Endodermal cell (in vitro differentiated cells): Measurements from ENCODE around the gene DLST. TPM values are rescaled to one million over a fixed set of nuclear protein-coding genes. Genes with fewer than 3 reads are reported as not detected.

Experiments
- DNase-seq: peaks from one replicate; pipeline ENCODE4 v3.0.0-alpha.2; 2017
- H3K27ac ChIP-seq: 2 replicates; pipeline ENCODE4 v1.5.1; 2013; ENCODE audit warnings: mild to moderate bottlenecking, low read depth, low read length, moderate library complexity
- H3K27me3 ChIP-seq: 2 replicates; pipeline ENCODE4 v1.6.1; 2013; ENCODE audit warnings: mild to moderate bottlenecking, low read length, moderate library complexity; ENCODE audit not compliant: insufficient read depth, control insufficient read depth, poor library complexity, severe bottlenecking
- H3K36me3 ChIP-seq: 2 replicates; pipeline ENCODE4 v1.7.0; 2013; ENCODE audit warnings: mild to moderate bottlenecking, low read length, moderate library complexity; ENCODE audit not compliant: control insufficient read depth, insufficient read depth
- H3K4me1 ChIP-seq: one replicate; pipeline ENCODE4 v1.7.0; 2013; ENCODE audit warnings: low read length; ENCODE audit not compliant: control insufficient read depth, insufficient read depth
- H3K4me3 ChIP-seq: 2 replicates; pipeline ENCODE4 v1.5.1; 2013; ENCODE audit warnings: mild to moderate bottlenecking, low read length, moderate library complexity
- H3K9ac ChIP-seq: 2 replicates; pipeline ENCODE4 v1.6.1; 2013; ENCODE audit warnings: mild to moderate bottlenecking, low read length, moderate library complexity; ENCODE audit not compliant: poor library complexity, severe bottlenecking; ENCODE audit errors: extremely low read depth
- H3K9me3 ChIP-seq: 2 replicates; pipeline ENCODE4 v1.6.1; 2013; ENCODE audit warnings: mild to moderate bottlenecking, low read length, moderate library complexity; ENCODE audit not compliant: control insufficient read depth
- H3K27ac Mint-ChIP-seq: 2 replicates; pipeline ENCODE4 v1.8.0; 2020; ENCODE audit warnings: mixed read lengths
- H3K27me3 Mint-ChIP-seq: 2 replicates; pipeline ENCODE4 v1.8.0; 2021; ENCODE audit warnings: mild to moderate bottlenecking, mixed read lengths; ENCODE audit not compliant: insufficient read depth
- H3K36me3 Mint-ChIP-seq: 2 replicates; pipeline ENCODE4 v1.8.0; 2020; ENCODE audit warnings: low read depth, mixed read lengths
- H3K4me1 Mint-ChIP-seq: 2 replicates; pipeline ENCODE4 v1.8.0; 2020; ENCODE audit warnings: mixed read lengths
- H3K4me3 Mint-ChIP-seq: 2 replicates; pipeline ENCODE4 v1.8.0; 2020; ENCODE audit warnings: mild to moderate bottlenecking, moderate library complexity, mixed read lengths
- H3K9me3 Mint-ChIP-seq: 2 replicates; pipeline ENCODE4 v1.8.0; 2020; ENCODE audit warnings: mild to moderate bottlenecking, mixed read lengths
- WGBS, 2 experiments: methylation state at CpG; one replicate each; pipeline versions ENCODE4 v1.1.5 to v1.1.7; 2013; ENCODE audit warnings: missing lambda C conversion rate in 2 of 2, mixed read lengths in 1 of 2; ENCODE audit not compliant: insufficient coverage in 1 of 2, insufficient read length in 1 of 2; 5-methylcytosine and 5-hydroxymethylcytosine counted together
- total RNA-seq, 2 donors: library from RNA; stranded (reverse); fragmentation: NEBNext Ultra II Directional in 1 of 2; extraction: Animal tissue kit (Norgen Biotek cat#: 25700) in 1 of 2; gene quantifications; 2 replicates in 1 of 2; 3 replicates in 1 of 2; pipeline ENCODE4 v1.2.1, GENCODE V29; 2021
- TF ChIP-seq, protein P1 (sequence below): fragments of 200-600 bp; sonication (generic); conservative IDR thresholded peaks from 2 replicates; pipeline ENCODE4 v1.5.0; 2021; ENCODE audit warnings: antibody characterized with exemption, mild to moderate bottlenecking

DLST gene
- total RNA-seq, 2 donors from 2014 or later, result 119 to 126 TPM

GRCh38 chr14:74945852-74946658 lies 64.3 kb downstream of the DLST start:
- no peaks in the 10 kb centered on the region for H3K27me3 ChIP-seq
- Mint-ChIP-seq H3K4me3 (no peak overlapping the region), H3K4me1 (peaks cover 21% of the 10 kb centered on the region), H3K9me3 (no peaks in the 10 kb centered on the region), H3K27me3 (no peaks in the 10 kb centered on the region), H3K27ac (no peak overlapping the region), H3K36me3 (no peaks in the 10 kb centered on the region)
- 58 to 80% methylated on average over 4 to 17 of the region's 17 CpGs for WGBS, 2 experiments
- H3K4me3 ChIP-seq, result no peak overlapping the region
- peak; percentile 95 for DNase-seq
- peaks cover 5% of the 10 kb centered on the region for H3K4me1 ChIP-seq
- TF ChIP-seq, protein P1, sequence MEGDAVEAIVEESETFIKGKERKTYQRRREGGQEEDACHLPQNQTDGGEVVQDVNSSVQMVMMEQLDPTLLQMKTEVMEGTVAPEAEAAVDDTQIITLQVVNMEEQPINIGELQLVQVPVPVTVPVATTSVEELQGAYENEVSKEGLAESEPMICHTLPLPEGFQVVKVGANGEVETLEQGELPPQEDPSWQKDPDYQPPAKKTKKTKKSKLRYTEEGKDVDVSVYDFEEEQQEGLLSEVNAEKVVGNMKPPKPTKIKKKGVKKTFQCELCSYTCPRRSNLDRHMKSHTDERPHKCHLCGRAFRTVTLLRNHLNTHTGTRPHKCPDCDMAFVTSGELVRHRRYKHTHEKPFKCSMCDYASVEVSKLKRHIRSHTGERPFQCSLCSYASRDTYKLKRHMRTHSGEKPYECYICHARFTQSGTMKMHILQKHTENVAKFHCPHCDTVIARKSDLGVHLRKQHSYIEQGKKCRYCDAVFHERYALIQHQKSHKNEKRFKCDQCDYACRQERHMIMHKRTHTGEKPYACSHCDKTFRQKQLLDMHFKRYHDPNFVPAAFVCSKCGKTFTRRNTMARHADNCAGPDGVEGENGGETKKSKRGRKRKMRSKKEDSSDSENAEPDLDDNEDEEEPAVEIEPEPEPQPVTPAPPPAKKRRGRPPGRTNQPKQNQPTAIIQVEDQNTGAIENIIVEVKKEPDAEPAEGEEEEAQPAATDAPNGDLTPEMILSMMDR, result peak; percentile 95
- no peak overlapping the region for H3K27ac ChIP-seq
- H3K9me3 ChIP-seq, result no peaks in the 10 kb centered on the region
- H3K9ac ChIP-seq, result no peak overlapping the region
- H3K36me3 ChIP-seq, result no peaks in the 10 kb centered on the region

- Histone ChIP-seq H3K27me3 (no peaks in the 10 kb centered on the region), H3K4me1 (peaks cover 11% of the 10 kb centered on the region), H3K36me3 (no peaks in the 10 kb centered on the region), H3K27ac (no peak overlapping the region), H3K9ac (no peak overlapping the region), H3K9me3 (no peaks in the 10 kb centered on the region), H3K4me3 (no peak overlapping the region)
- Mint-ChIP-seq H3K9me3 (no peaks in the 10 kb centered on the region), H3K4me1 (peaks cover 22% of the 10 kb centered on the region), H3K4me3 (no peak overlapping the region), H3K27me3 (no peaks in the 10 kb centered on the region), H3K36me3 (no peaks in the 10 kb centered on the region), H3K27ac (no peak overlapping the region)
- 45 to 68% methylated on average over 5 of the region's 5 CpGs for WGBS, 2 experiments
- DNase-seq, result no peak
- TF ChIP-seq, protein P1, result peak; percentile 6
These were observed 65.1 kb downstream of the DLST start for GRCh38 chr14:74946659-74947281.

GRCh38 chr14:74947353-74948227 lies 65.9 kb downstream of the DLST start:
- Mint-ChIP-seq H3K27me3 (no peaks in the 10 kb centered on the region), H3K4me1 (peaks cover 20% of the 10 kb centered on the region), H3K4me3 (no peak overlapping the region), H3K27ac (no peak overlapping the region), H3K9me3 (no peaks in the 10 kb centered on the region), H3K36me3 (no peaks in the 10 kb centered on the region)
- 87 to 88% methylated on average over 3 to 13 of the region's 13 CpGs for WGBS, 2 experiments
- no peak for DNase-seq
- TF ChIP-seq, protein P1, result no peak
- Histone ChIP-seq H3K27ac (no peak overlapping the region), H3K4me1 (peaks cover 11% of the 10 kb centered on the region), H3K4me3 (no peak overlapping the region), H3K36me3 (no peaks in the 10 kb centered on the region), H3K27me3 (no peaks in the 10 kb centered on the region), H3K9ac (no peak overlapping the region), H3K9me3 (no peaks in the 10 kb centered on the region)
